Measurements from ENCODE around the gene LYPD6.
"Not testable (repeated sequence)": the region's sequence is repeated elsewhere in the genome, so short reads cannot be mapped to it uniquely, and the experiment has no call there.

LYPD6 gene, protein sequence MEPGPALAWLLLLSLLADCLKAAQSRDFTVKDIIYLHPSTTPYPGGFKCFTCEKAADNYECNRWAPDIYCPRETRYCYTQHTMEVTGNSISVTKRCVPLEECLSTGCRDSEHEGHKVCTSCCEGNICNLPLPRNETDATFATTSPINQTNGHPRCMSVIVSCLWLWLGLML

DNA sequence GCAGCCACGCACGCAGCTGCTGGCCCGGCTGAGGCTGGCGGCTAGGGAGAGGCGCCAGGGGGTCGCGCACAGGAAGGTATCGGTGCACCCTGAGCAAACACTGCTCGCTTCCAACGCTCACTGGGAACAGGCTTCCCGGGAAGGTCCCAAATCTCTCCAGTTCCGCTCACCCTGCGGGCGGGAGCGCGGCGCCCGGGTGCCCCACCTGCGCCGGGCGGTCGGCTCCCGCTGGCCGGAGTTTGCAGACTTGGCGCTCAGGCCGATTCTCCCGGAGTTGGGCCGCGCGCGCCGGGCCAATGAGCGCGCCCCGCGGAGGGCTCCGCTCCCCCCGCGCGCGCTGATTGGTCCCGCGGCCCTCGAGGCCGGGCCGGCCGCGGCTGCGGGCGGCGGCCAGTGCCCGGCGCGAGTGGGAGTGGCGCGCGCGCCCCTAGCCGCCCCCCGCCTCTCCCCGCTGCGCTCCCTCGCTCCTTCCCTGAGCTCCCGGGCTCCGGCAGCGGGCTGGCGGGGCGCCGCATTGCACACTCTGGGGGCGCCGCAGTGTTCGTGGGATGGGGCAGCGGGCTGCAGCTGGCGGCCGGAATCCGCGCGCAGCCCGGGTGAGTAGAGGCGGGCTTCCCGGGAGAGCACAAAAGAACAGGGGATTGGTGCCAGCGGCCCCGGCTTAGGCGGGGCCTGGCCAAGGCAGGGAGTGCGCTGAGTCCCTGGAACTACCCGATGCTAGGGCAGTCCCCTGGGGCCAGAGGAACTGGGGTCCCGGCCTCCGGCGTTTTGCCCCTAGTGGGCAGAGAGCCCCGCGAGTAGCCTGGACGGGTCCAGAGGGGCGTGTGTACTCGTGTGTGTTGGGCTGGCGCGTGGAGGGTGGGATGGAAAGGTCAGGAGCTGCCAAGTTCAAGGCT is at the start of gene LYPD6:
TSS of gene LYPD6 (plus strand) at position 461 of the 896 bp plus-strand sequence. CDS start 107,122 bp downstream, outside the sequence.
- DNase-seq = peak; percentile 92

DNA sequence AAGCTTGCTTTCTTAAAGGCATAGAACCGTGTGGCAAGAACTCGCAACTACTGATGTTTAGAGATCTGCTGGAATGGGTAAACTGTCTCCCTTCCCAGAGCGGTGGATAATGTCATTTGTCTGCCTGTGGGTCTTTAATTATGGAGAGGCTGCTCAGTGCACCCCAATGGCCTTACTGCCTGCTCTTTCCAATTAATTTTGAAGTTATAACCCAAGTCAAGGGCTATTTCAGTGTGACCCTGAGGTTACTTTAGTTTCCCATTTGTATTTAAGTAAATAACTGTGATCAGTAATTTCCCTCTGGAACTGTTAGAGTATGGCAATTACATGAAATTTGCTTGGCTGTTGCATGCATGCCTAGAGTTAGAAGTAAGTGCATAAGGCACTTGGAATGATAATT is 48.9 kb upstream of the LYPD6 start:
- DNase-seq = no peak

DNA sequence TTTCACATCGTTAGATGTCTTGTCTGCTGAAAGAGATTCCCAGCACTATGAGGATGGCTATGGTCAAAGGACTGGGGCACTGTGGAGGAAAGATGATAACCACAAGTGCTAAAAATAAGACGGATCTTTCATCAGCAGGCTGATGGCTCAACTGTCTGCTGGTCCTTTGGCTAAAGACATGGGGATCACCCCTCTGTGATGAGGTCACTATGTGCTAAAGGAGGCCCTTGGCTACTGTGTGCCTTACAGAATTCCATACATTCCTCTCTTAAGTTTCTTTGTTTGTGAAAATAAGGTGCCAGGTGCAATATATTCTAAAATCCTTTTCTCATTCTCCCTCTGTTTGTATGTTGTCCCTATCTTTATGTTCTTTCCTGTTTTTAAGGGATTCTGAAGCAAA is 39.7 kb upstream of the LYPD6 start:
- DNase-seq = no peak

DNA sequence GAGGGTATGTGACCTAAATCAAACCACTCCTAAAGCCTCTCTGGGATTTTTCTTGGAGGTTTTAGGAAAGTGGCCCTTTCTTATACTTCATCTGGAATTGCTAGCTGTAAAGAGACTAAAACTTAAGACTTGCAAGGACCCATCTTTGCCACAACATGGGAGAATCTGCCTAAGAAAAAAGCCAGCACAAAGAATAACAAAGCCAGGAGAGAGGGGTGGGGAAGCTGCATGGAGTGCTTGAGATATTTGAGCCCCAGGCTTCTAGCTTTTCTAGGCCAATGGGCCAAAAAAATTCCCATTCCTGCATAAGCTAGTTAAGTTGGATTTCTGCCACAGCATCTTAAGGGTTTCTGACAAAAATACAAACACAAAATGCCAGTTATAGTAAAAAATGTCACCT is 38.5 kb upstream of the LYPD6 start:
- DNase-seq = no peak

DNA sequence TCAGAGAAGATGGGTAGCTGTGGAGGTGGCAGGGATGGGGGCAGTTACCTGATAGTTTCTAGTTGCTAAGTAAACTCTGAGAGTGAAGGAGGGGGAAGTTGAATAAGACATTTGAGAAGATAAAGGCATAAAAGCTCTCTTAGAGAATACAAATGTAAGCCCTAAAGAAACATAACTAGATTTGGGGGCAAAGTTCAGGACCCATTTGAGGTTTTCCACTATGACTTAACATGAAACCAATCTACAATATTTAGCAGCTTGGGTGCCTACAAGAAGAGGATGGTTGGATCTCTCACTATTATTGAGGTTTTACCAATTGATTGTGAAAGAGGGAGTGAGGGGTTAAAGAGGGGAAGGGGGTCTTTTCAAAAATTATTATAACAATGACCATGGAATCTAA is 34.4 kb upstream of the LYPD6 start:
- no peak for DNase-seq

DNA sequence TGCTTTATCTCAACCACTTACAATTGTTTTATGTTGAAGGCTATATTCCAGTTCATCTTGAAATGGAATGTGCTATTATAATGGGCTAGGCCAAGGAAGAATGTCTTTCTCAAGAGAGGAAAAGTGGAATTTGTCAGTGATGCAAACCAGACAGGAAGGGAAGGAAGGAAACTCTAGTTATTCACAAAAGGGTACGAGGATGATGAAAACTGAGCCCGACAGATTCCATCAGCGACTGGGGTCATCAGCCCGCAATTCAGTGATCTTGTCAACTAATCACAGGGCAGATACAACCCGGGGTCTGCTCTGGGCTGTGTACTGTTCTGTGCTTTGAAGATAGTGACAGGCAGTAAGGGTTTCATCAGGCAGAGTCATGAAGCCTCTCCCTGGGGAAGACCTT is 23.4 kb upstream of the LYPD6 start:
- DNase-seq = peak; percentile 53

DNA sequence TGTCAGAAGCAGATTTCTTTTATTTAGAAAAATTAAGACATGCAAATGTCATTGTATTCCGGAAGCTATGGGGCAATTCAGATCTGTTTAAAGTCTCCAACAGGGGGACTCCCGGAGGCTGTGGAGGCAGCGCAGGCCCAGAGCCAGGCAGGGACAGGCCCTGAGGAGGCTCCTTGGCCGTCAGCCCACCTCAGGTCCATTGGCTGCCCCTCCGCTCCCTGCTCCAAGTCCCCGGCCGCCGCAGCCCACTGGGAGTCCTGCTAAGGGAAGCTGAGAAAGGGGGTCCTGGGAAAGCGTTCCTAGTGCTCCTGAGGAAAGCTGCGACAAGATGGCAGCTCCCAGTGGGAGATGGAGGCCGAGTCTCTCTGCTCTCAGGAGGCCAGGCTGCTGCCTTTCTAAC is 20.0 kb upstream of the LYPD6 start:
- DNase-seq = no peak

DNA sequence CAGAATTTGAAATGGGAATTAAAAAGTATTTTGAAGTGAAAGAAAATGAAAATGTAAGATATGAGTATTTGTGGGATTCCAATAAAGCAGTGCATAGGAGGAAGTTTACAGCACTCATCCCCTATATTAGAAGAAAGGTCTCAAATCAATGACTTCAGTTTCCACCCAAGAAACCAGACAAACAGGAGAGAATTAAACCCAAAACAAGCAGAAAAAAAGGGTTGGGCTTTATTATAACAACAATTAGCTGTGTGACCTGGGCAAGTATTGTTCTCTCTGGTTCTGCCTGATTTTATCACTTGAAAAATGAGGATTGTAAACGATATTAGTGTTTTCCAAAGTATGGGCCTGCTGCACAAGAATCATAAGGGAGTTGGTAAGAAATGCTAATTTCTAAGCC is 18.3 kb upstream of the LYPD6 start:
- DNase-seq = no peak

DNA sequence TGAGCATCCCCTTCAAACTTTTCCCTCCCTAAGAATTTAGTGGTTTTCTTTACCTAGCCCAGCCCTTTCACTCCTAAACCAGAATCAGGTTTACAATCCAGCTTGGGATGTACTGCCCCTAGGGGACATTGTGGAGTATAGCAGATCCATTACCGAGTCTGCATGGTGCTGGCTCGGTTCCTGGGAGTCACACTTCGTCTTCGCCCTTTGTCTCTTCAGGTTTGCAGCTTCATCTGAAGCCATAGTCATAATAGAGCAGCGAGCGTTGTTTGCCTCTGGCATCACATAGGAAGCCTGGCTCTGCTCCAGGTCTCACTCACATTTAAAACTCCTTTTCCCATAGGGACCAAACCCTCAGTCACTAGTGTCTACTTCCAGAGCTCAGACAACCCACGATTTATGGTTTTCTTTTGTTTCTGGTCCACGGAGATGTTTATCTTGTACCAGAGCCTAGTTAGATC is 16.8 kb upstream of the LYPD6 start:
- peak; percentile 58 for DNase-seq

DNA sequence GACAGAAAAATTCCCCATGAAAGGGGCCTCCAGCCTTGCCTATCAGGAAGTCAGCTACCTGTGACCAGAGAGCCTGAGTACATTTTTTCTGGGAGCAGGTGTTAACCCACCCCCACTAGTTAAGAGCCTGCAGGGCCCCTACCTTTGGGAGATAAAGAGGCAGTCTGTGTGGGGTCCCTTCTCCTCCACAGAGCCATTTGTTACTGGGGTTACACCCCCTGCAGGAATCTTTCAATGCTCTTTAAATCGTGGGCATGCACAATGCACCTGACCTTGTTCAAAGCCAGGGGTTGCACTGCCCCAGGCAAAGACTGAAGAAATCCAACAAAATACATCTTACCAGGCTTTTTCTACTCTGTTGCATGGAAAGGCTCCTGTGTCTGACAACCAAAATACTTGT is 15.7 kb upstream of the LYPD6 start:
- no peak for DNase-seq

DNA sequence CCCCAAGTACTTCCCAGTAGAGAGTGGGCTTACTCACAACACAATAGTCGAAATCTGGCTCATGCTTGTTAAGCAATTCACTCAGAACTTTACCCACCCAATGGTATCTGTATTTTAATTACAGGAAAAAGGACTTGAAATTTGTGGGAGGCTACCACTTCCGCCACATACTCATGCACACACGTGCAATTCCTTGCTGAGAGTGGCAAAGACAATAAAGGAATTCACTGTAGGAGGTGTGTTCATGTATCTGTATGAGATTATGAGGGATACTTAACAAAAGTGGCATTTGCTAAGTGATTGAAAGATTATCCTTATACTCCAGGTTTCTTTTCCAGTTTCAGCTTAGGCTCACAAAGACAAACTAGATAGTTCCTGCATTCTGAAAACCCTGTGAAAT is 14.9 kb upstream of the LYPD6 start:
- DNase-seq = no peak

DNA sequence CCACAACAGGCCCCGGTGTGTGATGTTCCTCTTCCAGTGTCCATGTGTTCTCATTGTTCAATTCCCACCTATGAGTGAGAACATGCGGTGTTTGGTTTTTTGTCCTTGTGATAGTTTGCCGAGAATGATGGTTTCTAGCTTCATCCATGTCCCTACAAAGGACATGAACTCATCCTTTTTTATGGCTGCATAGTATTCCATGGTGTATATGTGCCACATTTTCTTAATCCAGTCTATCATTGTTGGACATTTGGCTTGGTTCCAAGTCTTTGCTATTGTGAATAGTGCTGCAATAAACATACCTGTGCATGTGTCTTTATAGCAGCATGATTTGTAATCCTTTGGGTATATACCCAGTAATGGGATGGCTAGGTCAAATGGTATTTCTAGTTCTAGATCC is 11.8 kb upstream of the LYPD6 start:
- DNase-seq = not testable (repeated sequence)

DNA sequence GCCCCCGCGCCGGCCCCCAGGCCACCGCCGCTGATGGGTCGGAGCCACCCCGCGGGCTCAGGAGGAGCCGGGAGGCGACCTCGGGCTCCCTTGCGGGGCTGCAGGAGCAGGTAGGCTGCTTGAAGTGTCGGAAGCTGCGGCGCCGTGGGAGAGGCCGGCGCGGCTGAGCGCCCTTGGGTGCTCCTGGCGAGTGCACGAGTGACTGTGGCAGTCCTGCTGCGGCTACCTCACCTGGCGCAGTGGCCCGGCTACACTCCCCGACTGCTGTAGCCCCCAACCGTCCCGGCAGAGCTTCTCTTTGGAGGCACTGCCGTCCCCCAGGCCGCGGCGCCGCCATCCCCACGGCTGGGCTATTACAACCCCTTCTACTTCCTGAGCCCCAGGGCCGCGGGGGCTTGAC is 10.0 kb upstream of the LYPD6 start:
- DNase-seq = no peak

DNA sequence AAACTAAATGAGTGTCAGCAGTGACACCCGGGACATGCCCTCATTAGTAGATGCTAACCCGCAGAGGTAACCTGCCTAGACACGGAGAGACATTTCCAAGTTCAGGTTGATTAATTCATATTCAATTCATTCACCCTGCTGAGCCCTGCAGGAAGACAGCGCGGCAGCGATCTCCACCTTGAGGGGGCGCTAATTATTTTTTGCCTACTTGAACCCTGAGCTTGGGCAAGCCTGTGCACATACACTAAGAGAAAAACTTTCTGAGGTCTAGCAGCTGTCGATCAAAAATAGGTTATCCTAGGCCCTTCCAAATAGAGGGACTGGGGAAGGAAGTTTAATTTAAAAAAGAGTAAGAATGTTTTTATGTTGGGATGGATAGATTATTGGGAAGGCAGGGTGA is 1.3 kb upstream of the LYPD6 start:
- peak; percentile 40 for DNase-seq

DNA sequence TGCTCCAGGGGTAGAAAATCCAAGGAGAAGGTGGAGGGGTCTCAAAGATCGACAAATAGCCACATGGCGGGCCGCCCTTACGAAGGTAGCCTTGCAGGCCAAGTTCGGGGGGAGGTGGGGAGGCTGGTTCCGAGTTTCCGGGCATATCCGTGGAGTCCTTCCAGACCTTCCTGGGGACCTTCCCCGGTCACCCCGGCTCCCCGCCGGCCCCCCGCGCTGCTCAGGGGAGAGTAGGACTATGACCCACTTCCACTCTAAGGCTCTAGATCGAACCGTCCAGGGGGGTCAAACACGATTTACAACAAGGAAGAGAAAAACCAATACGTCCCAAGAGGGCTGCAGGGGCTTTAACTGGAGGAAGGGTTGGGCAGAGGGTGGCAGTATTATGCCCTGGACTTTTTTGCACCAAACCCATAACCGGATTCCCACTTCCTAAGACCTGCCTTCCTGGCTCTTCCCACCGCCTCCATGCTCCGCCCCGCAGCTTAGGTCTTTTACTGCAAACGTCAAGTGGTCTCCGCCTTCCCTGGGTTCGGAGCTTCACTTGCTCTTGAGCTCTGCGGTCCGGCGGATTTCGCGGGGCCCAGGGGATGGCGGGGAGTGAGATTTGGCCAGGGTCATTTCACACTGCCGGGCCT is 779 bp upstream of the LYPD6 start:
- no peak for DNase-seq

DNA sequence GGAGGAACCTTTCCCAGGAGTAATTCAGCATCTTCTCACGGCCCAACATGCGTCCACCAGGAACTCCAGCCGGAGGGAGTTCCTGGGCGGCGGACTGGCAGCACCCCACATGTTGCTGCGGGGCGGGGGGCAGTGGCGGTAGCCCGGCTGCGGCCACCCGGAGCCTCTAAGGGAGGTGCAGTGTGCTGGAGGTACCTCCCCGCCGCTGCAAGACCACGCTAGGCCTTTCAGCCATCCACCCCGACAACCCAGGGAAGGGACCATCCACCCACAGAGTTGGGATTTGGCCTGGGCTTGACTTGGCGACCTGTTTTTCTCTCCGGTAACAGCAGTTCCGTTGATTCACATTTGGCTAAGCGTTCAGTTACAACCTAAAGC is 625 bp downstream of the LYPD6 start:
- DNase-seq = no peak

DNA sequence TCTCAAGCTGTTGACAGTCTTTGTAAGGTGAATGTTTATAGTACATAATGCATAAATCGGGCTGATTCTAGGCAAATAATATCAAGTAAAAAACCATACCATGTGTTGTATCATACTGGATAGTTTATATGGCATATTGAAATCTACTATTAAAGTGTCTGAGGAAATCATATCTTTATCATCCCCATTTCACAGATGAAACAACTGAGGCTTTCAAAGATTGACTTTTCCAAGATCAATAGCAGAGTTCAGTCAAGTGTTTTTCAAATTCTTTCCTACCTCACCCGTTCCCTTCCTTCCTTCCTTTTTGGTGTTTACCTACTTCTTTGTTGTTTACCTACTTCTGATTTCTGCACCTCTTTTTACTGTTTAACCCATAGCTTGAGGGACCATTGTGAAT is 2.0 kb downstream of the LYPD6 start:
- no peak for DNase-seq

DNA sequence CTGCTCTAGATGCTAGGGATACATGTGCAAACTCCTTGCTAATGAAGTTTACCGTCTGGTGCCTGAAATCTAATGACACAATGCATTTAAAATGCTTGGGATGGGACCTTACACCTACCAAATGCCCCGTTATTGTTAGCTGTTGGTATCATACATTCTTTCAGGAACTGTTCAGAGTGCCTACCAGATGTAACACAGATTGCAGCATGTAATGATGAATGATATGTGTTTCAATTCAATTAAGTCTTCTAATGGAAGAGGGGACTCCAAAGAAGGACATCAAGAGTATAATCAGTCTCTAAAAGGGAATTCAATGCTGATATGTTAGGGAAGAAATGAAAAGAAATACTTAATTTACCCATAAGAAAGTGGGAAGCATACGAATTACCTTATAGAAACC is 3.2 kb downstream of the LYPD6 start:
- no peak for DNase-seq

DNA sequence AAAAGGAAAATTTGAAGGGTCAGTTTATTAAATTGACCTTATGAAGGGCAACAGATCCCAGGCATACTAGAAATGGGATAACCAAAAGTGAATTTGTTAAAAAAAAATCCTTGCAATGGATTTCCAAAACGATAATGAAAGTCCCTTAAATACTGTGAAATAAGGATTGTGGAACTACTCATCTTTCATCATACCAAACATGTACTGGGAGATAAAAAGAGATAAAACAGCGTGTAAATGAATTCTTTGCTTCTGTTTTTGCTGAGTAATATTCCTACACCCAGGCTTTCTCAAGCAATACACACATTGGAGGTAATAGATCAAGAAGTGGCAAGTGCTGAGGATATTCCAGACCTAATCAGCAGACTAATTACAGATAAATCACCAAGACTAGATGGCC is 3.8 kb downstream of the LYPD6 start:
- no peak for DNase-seq

DNA sequence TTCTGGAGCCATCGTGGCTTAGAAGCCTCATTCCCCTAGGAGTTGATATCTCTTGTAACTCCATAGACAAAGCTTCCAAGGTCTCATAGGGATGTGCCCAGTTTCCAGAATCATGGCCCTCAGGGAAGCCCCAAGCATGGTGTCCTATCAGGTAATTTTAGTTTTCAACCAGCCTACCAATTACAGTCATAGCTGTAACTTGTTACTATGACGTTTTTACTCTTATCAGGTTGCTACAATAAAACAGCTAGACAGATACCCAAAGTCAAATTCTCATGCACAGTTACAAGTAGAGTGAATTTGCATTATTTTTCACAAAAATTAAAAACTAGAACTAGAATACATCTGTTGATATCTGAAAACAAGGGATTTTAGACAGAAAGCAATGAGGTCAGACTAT is 8.9 kb downstream of the LYPD6 start:
- no peak for DNase-seq

DNA sequence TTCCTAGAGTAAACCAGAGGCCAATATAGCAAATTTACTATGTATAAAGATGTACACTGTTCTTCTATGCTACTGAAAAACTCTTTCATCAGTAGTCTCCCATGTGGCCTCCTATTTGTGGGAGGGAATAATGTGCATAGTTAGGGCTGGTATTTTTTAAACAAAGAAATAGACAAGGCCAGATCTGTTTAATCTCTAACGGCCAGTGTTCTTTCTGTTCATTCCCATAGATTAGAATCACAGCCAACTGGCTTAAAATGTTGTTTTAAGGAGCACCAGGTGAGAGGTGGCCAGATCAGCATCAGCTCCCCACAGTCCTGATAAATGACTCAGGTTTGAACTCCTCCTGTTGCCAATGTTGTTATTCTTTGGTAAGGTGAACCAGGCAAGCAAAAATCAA is 12.1 kb downstream of the LYPD6 start:
- DNase-seq = no peak

DNA sequence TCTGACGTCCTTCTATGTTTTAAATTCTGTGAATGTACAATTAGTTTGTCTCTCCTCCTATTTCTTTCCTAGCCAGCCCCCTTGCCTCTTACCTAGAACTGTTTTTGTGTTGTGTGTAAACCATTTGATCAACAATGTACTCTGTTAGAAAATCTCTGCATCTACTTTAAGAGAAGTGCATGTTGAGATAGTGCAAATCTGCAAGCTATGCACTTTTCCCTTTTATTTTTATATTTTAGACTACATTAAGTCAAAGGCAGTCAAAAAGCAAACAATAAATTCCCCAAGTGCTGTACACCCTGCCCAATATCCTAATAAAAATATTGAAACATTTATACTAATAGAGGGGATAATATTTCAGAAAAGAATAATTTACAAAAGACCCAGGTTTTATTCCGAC is 13.7 kb downstream of the LYPD6 start:
- DNase-seq = no peak

DNA sequence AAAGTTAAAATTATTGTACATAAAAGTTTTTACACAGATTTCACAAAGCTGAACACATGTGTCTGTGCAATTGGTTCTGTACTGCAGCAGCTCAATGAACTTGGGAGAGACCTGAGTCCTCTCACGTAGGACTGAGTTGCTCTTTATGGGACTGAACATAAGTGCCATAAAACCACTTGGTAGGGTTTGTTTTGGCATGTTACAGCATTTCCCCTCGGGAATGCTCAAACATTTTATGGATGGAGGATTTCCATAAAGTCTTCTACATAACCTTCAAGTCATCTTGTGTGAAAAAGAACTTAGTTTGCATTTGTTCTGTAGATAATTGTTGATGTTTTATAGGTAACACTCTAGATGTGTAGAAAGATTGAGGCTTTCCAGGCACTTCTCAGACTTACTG is 15.9 kb downstream of the LYPD6 start:
- DNase-seq = no peak

DNA sequence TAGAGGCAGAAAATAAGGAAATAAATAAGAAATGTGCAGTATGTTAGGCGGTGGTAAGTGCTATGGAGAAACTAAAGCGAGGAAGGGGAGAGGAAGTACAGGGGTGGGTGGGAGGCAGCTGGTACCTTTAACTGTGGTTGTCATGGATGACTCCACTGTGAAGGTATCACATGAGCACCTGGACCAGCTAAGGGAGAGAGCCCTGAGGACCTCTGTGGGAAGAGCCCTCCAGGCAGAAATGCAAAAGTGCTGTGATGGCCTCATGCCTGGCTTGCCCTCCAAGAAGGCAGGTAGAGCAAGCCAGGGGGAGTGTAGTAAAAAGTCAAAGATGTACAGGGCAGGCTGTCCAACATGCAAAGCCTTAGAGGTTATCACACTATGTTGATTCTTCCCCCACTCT is 17.9 kb downstream of the LYPD6 start:
- no peak for DNase-seq
